Fibroblast of peridontal ligament (primary cell): ENCODE measurements around the gene ALDH1L1.

Experiments used
- DNase-seq: peaks from one replicate; pipeline ENCODE4 v3.0.0-alpha.2; 2010; ENCODE audit errors: extremely low read depth

Gene ALDH1L1

DNA sequence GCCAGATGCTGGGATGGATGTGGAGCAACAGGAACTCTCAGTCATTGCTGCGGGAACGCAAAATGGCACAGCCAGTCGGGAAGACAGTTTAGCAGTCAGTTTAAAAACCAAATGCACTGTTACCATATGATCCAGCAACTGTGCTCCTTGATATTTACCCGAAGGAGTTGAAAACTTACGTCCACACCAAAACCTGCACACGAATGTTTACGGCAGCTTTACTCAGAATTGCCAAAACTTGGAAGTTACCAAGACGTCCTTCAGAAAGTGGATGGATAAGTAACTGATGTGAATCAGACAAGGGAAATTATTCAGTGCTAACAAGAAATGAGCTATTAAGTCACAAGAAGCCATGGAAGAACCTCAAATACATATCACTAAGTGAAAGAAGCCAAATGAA lies 60.4 kb downstream of the ALDH1L1 start:
- DNase-seq, result no peak

- DNase-seq, result no peak
Observed at GRCh38 chr3:126119008-126119675, 61.2 kb downstream of the ALDH1L1 start.

DNA sequence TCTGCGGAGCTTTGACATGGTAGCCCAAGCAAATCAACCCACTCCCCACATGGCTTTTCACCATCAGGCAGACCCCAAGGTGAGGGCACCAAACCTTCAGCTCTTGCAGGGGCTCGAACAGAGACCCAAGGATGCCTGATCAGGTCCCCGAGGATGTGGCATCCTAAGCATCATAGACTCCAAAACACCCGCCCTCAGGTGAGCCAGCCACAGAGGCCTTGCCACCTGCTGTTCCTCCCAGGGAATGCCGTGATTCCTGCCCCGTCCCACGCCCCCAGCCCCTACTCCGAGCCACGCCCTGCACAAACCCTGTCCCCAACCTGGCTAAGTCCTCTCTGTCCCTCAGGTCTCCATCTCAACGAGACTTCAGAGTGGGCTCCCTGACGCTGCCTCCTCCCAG lies 61.8 kb downstream of the ALDH1L1 start:
- DNase-seq, result no peak

DNA sequence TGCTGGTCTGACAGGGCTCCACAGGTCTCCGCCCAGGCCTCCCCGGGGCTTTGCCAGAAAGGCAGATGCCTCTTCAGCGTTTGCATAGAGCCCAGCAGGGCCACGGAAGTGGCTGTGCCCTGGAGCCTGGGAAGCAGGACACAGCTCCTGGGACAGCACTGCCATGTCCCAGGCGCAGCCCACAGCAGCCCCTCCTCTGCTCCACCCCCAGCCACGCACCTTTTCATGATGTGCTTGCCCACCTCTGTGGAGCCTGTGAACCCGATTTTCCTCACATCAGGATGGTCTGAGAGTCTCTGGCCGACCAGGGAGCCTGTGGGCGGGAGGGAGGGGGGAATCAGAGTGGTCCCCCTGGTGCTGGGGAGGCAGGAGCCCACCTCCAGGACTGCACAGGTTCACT lies 62.6 kb downstream of the ALDH1L1 start:
- DNase-seq, result no peak

DNA sequence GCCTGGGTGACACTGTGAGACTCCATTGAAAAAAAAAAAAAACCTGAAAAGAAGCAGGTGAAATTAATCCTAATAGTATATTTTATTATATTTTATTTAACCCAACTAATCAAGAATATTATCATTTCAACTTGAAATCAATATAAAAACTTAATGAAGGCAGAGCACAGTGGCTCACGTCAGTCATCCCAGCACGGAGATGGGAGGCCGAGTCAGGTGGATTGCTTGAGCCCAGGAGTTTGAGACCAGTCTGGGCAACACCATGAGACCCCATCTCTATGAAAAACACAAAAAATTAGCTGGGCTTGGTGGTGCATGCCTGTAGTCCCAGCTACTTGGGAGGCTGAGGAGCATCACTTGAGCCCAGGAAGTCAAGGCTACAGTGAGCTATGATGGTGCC lies 63.2 kb downstream of the ALDH1L1 start:
- no peak for DNase-seq

- DNase-seq, result no peak
Observed at GRCh38 chr3:126116526-126116925, 63.9 kb downstream of the ALDH1L1 start.

GRCh38 chr3:126114443-126115386 lies 65.7 kb downstream of the ALDH1L1 start:
- DNase-seq, result no peak

- DNase-seq, result no peak
Observed at GRCh38 chr3:126113733-126114442, 66.5 kb downstream of the ALDH1L1 start.

GRCh38 chr3:126113238-126113555 lies 67.2 kb downstream of the ALDH1L1 start:
- DNase-seq, result no peak

DNA sequence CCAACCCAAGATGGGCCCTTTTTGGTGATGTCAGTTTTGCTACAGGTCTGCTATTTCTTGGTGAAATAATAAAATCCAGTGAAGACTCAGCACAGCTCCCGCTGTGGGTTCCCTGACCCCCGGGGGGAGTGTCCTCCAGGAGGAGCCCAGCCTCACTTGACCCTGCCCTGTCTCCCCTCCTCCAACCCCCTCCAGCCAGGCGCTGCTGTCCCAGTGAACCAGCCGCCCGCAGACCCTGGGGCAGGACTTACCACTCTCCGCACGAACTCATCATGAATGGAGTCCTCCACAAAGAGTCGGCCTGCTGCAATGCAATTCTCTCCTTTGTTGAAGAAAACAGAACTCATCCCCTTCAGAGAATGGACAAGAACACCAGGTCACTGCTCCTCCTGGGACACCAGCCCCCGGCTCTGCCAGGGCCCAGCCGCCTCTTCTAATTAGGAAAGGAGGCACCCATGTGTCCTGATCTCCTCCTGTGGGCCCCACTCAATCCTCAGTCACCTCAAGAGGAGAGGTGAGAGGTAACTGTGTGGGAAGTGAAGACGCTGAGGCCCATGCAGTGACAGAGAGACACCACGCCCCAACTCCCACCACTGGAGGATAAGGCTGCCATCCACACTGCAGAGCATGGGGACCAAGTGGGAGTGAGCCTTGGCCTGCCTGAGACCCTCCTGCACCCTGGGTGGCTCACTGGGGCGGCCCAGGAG lies 67.7 kb downstream of the ALDH1L1 start:
- no peak for DNase-seq

DNA sequence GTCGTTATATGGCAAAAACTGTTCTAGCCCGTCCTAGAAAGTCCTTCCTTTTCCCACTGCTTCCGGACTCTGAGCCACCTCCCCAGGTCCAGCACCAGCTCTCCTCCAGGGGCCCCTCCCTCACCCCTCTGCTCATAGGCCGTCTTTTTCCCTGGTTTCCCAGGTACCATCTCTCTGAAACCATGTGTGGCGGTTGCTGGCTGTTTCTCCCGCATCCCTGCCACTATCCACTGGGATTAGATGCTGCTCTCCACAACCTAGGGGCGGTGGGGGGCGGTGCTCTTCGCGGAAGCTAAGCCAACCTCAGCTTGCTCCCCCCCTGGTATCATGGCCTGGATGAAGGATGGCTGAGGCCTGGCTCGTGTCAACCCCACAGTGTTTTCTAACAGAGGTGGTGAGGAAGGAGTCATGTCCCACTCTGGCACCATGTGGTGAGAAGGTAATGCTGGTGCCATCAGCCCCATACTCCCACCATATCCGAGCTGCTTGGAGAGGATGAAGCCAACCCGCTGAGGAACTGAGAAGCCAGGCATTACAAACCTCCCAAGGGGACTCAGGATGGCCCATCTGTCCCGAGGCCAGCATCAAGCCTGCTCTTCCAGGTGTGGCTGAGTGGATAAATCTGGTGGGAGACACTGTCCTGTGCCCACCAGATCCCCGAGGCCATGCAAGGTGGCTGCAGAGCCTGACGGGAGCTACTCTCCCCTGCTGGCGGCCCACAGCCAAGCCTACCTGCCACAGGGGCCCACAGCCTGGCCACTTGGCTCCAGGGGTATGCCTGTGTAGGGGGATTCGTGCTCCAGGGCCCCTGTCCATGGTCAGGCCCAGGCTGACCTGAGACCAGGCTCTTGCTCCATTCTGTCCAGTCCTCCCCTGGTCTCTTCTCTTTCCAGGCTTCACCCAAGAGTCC lies 68.6 kb downstream of the ALDH1L1 start:
- no peak for DNase-seq

GRCh38 chr3:126111126-126111551 lies 69.2 kb downstream of the ALDH1L1 start:
- no peak for DNase-seq

DNA sequence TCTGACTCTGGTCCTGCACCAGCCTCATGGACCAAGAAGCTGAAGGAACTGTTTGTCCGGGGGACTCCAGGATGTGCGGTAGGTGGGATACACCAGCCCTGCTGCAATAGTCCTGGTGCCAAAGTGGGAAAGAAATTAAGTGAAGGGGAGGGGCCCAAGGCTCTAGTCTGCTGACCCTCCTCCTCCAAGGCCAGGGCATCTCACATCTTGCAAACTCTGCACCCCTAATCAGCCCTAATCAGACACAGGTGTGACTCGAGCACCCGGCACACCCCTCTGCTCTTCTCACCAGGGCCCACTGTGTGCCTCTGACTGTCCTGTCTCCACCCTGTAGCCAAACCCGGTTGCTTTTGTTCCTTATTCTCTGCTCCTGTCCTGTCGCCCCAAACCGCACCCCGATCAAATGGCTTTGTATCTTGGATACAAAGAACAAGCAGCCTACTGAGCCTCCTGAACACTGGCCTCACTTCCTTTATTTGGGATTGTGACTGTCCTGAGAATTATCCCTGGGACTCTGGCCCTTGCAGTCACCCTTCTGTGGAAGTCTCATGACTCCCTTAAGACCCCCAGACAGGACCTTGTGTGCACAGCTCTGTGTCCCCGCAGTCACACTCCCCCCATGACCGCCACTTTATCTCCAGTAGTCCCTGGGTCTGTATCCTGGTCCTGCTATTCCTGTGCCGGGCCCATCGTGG lies 69.8 kb downstream of the ALDH1L1 start:
- DNase-seq, result no peak

- DNase-seq, result no peak
Observed at GRCh38 chr3:126109880-126110235, 70.5 kb downstream of the ALDH1L1 start.

- DNase-seq, result no peak
Observed at GRCh38 chr3:126109146-126109879, 71.1 kb downstream of the ALDH1L1 start.

- no peak for DNase-seq
Observed at GRCh38 chr3:126108676-126109050, 71.7 kb downstream of the ALDH1L1 start.

GRCh38 chr3:126107957-126108675 lies 72.3 kb downstream of the ALDH1L1 start:
- peak; percentile 41 for DNase-seq

GRCh38 chr3:126107203-126107939 lies 73.0 kb downstream of the ALDH1L1 start:
- no peak for DNase-seq
